ENCODE measurements around the gene RNASE9.
"Not testable (repeated sequence)": the region's sequence is repeated elsewhere in the genome, so short reads cannot be mapped to it uniquely, and the experiment has no call there.

DNA sequence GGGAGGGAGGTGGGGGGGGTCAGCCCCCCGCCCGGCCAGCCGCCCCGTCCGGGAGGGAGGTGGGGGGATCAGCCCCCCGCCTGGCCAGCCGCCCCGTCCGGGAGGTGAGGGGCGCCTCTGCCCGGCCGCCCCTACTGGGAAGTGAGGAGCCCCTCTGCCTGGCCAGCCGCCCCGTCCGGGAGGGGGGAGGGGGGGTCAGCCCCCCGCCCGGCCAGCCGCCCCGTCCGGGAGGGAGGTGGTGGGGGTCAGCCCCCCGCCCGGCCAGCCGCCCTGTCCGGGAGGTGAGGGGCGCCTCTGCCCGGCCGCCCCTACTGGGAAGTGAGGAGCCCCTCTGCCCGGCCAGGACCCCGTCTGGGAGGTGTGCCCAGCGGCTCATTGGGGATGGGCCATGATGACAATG lies 54.1 kb downstream of the RNASE9 start:
- TF ChIP-seq, protein P1, sequence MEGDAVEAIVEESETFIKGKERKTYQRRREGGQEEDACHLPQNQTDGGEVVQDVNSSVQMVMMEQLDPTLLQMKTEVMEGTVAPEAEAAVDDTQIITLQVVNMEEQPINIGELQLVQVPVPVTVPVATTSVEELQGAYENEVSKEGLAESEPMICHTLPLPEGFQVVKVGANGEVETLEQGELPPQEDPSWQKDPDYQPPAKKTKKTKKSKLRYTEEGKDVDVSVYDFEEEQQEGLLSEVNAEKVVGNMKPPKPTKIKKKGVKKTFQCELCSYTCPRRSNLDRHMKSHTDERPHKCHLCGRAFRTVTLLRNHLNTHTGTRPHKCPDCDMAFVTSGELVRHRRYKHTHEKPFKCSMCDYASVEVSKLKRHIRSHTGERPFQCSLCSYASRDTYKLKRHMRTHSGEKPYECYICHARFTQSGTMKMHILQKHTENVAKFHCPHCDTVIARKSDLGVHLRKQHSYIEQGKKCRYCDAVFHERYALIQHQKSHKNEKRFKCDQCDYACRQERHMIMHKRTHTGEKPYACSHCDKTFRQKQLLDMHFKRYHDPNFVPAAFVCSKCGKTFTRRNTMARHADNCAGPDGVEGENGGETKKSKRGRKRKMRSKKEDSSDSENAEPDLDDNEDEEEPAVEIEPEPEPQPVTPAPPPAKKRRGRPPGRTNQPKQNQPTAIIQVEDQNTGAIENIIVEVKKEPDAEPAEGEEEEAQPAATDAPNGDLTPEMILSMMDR (conservative IDR thresholded peaks at IDR 0.05; ENCODE audit: low read depth, low read length): not testable (repeated sequence)
- not testable (repeated sequence) for TF ChIP-seq CEBPB (IDR thresholded peaks at IDR 0.05; ENCODE audit: low read depth, low read length); RAD21 (IDR thresholded peaks at IDR 0.05; ENCODE audit: low read length); RCOR1 (IDR thresholded peaks at IDR 0.05; ENCODE audit: insufficient replicate concordance, low read length); MAFK (IDR thresholded peaks at IDR 0.05; ENCODE audit: low read depth, low read length); SMC3 (IDR thresholded peaks at IDR 0.05; ENCODE audit: low read depth, low read length); POLR2A (IDR thresholded peaks at IDR 0.05; ENCODE audit: low read depth, low read length); MXI1 (IDR thresholded peaks at IDR 0.05; ENCODE audit: borderline replicate concordance, low read depth, low read length)
- TF ChIP-seq, protein P2, sequence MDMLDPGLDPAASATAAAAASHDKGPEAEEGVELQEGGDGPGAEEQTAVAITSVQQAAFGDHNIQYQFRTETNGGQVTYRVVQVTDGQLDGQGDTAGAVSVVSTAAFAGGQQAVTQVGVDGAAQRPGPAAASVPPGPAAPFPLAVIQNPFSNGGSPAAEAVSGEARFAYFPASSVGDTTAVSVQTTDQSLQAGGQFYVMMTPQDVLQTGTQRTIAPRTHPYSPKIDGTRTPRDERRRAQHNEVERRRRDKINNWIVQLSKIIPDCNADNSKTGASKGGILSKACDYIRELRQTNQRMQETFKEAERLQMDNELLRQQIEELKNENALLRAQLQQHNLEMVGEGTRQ (IDR thresholded peaks at IDR 0.05; ENCODE audit: low read depth, low read length): not testable (repeated sequence)
- TF ChIP-seq, protein P3, sequence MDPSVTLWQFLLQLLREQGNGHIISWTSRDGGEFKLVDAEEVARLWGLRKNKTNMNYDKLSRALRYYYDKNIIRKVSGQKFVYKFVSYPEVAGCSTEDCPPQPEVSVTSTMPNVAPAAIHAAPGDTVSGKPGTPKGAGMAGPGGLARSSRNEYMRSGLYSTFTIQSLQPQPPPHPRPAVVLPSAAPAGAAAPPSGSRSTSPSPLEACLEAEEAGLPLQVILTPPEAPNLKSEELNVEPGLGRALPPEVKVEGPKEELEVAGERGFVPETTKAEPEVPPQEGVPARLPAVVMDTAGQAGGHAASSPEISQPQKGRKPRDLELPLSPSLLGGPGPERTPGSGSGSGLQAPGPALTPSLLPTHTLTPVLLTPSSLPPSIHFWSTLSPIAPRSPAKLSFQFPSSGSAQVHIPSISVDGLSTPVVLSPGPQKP (IDR thresholded peaks at IDR 0.05; ENCODE audit: borderline replicate concordance, low read depth, low read length): not testable (repeated sequence)
